ENCODE results near the gene PHB1.

PHB1 gene

GRCh38 chr17:49440581-49440980, 25.9 kb upstream of the PHB1 start:
- Histone ChIP-seq H3K27me3 (ENCODE audit: control insufficient read depth in 5 of 5, insufficient read depth in 4 of 5, low read length in 5 of 5) (peaks cover 13 to 48% (median 37%) of the 10 kb centered on the region in 5 donors), H3K9ac (ENCODE audit: low read length in 5 of 5) (no peak overlapping the region), H3K36me3 (ENCODE audit: control insufficient read depth in 5 of 5, insufficient read depth in 5 of 5, low read length in 5 of 5) (no peaks in the 10 kb centered on the region)

GRCh38 chr17:49439673-49440571, 25.2 kb upstream of the PHB1 start:
- H3K9ac ChIP-seq (ENCODE audit: low read length in 5 of 5) = no peak overlapping the region
- H3K4me3 ChIP-seq (ENCODE audit: low read depth in 1 of 5, low read length in 5 of 5) = no peak overlapping the region
- H3K27me3 ChIP-seq (ENCODE audit: control insufficient read depth in 5 of 5, insufficient read depth in 4 of 5, low read length in 5 of 5) = peaks cover 13 to 48% (median 33%) of the 10 kb centered on the region in 5 donors

More at GRCh38 chr17:49440581-49440980, 25.9 kb upstream of the PHB1 start:
- Histone ChIP-seq H3K4me1 (ENCODE audit: control insufficient read depth in 5 of 5, insufficient read depth in 5 of 5, low read length in 5 of 5) (peaks cover 0 to 2% (median 0%) of the 10 kb centered on the region in 5 donors), H3K4me3 (ENCODE audit: low read depth in 1 of 5, low read length in 5 of 5) (no peak overlapping the region), H3K9me3 (ENCODE audit: control insufficient read depth in 5 of 5, low read length in 5 of 5) (no peaks in the 10 kb centered on the region), H3K27ac (ENCODE audit: low read depth, low read length) (no peak overlapping the region)

DNA sequence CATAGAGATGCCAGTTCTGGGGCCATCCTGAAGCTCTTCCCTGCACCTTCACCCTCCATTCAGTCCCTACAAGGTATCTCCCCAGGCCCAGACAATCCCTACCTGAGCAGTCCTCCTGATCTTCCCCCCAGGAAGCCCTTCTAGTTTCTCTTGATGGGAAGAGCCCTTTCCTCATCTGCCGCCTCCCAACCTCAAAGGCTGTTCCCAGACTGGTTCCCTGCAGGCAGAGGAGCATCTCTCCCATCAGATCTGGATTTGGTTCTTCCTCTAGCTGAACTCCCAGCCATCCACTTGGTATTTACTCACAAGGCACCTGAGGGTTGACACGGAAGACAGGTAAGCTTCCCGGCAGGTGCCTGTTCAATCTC, 24.6 kb upstream of the PHB1 start:
- no peaks in the 10 kb centered on the region for H3K9me3 ChIP-seq (ENCODE audit: control insufficient read depth in 5 of 5, low read length in 5 of 5)
- no peak overlapping the region for H3K9ac ChIP-seq (ENCODE audit: low read length in 5 of 5)
- H3K36me3 ChIP-seq (ENCODE audit: control insufficient read depth in 5 of 5, insufficient read depth in 5 of 5, low read length in 5 of 5) = no peaks in the 10 kb centered on the region
- H3K27ac ChIP-seq (ENCODE audit: low read depth, low read length) = no peak overlapping the region
- H3K4me1 ChIP-seq (ENCODE audit: control insufficient read depth in 5 of 5, insufficient read depth in 5 of 5, low read length in 5 of 5) = peaks cover 0 to 2% (median 0%) of the 10 kb centered on the region in 5 donors
- H3K27me3 ChIP-seq (ENCODE audit: control insufficient read depth in 5 of 5, insufficient read depth in 4 of 5, low read length in 5 of 5) = peaks cover 13 to 48% (median 33%) of the 10 kb centered on the region in 5 donors
- no peak overlapping the region for H3K4me3 ChIP-seq (ENCODE audit: low read depth in 1 of 5, low read length in 5 of 5)

More at GRCh38 chr17:49439673-49440571, 25.2 kb upstream of the PHB1 start:
- Histone ChIP-seq H3K36me3 (ENCODE audit: control insufficient read depth in 5 of 5, insufficient read depth in 5 of 5, low read length in 5 of 5) (no peaks in the 10 kb centered on the region), H3K4me1 (ENCODE audit: control insufficient read depth in 5 of 5, insufficient read depth in 5 of 5, low read length in 5 of 5) (peaks cover 0 to 2% (median 0%) of the 10 kb centered on the region in 5 donors), H3K9me3 (ENCODE audit: control insufficient read depth in 5 of 5, low read length in 5 of 5) (no peaks in the 10 kb centered on the region), H3K27ac (ENCODE audit: low read depth, low read length) (no peak overlapping the region)

GRCh38 chr17:49438436-49439278, 24.0 kb upstream of the PHB1 start:
- H3K27me3 ChIP-seq (ENCODE audit: control insufficient read depth in 5 of 5, insufficient read depth in 4 of 5, low read length in 5 of 5) = peaks cover 11 to 45% (median 31%) of the 10 kb centered on the region in 5 donors
- H3K36me3 ChIP-seq (ENCODE audit: control insufficient read depth in 5 of 5, insufficient read depth in 5 of 5, low read length in 5 of 5) = no peaks in the 10 kb centered on the region
- no peak overlapping the region for H3K27ac ChIP-seq (ENCODE audit: low read depth, low read length)
- H3K9ac ChIP-seq (ENCODE audit: low read length in 5 of 5) = no peak overlapping the region
- H3K4me3 ChIP-seq (ENCODE audit: low read depth in 1 of 5, low read length in 5 of 5) = no peak overlapping the region
- peaks cover 0 to 2% (median 0%) of the 10 kb centered on the region in 5 donors for H3K4me1 ChIP-seq (ENCODE audit: control insufficient read depth in 5 of 5, insufficient read depth in 5 of 5, low read length in 5 of 5)
- no peaks in the 10 kb centered on the region for H3K9me3 ChIP-seq (ENCODE audit: control insufficient read depth in 5 of 5, low read length in 5 of 5)

- H3K4me3 ChIP-seq (ENCODE audit: low read depth in 1 of 5, low read length in 5 of 5) = no peak overlapping the region
- peaks cover 8 to 40% (median 27%) of the 10 kb centered on the region in 5 donors for H3K27me3 ChIP-seq (ENCODE audit: control insufficient read depth in 5 of 5, insufficient read depth in 4 of 5, low read length in 5 of 5)
- H3K4me1 ChIP-seq (ENCODE audit: control insufficient read depth in 5 of 5, insufficient read depth in 5 of 5, low read length in 5 of 5) = peaks cover 0 to 2% (median 0%) of the 10 kb centered on the region in 5 donors
- no peaks in the 10 kb centered on the region for H3K9me3 ChIP-seq (ENCODE audit: control insufficient read depth in 5 of 5, low read length in 5 of 5)
- no peaks in the 10 kb centered on the region for H3K36me3 ChIP-seq (ENCODE audit: control insufficient read depth in 5 of 5, insufficient read depth in 5 of 5, low read length in 5 of 5)
- H3K27ac ChIP-seq (ENCODE audit: low read depth, low read length) = no peak overlapping the region
- no peak overlapping the region for H3K9ac ChIP-seq (ENCODE audit: low read length in 5 of 5)
These were observed 23.2 kb upstream of the PHB1 start for GRCh38 chr17:49437696-49438435.

DNA sequence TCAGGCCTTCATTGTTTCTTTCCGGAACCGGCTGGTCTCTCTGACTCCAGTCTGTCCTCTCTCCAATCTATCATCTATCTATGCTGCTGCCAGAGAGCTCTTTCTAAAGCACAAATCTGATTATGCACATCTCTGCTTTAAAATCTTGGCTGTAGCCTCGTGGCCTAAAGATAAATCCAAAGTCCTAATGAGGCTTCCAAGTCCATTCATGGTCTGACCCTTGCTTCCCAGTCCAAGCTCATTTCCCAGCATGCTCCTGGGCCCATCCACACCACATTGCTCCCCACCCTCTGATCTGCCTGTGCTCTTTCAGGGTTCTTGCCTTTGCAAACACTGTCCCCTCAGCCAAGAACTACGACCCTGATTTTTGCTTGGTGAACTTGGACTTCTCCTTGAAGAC, 21.5 kb upstream of the PHB1 start:
- Histone ChIP-seq H3K4me1 (ENCODE audit: control insufficient read depth in 5 of 5, insufficient read depth in 5 of 5, low read length in 5 of 5) (peaks cover 0 to 2% (median 0%) of the 10 kb centered on the region in 5 donors), H3K27ac (ENCODE audit: low read depth, low read length) (no peak overlapping the region)

DNA sequence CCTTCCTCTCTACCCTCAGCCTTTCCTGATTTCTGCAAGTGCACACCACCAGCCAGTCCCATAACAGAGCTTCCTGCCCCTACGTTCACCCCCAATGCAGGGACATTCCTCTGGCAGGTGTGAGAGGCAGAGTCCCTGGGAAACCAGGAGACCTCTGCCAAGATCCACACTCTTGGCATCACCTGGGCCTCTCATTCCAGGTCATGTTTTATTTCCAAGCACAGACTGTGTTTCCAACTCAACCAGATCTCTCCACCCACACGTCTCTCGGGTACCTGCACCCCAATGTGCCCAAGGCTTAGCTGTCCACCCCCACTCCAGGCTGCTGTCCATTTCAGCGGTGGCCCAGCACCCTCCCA, 21.0 kb upstream of the PHB1 start:
- Histone ChIP-seq H3K4me1 (ENCODE audit: control insufficient read depth in 5 of 5, insufficient read depth in 5 of 5, low read length in 5 of 5) (peaks cover 0 to 2% (median 0%) of the 10 kb centered on the region in 5 donors), H3K9me3 (ENCODE audit: control insufficient read depth in 5 of 5, low read length in 5 of 5) (no peaks in the 10 kb centered on the region), H3K4me3 (ENCODE audit: low read depth in 1 of 5, low read length in 5 of 5) (no peak overlapping the region), H3K36me3 (ENCODE audit: control insufficient read depth in 5 of 5, insufficient read depth in 5 of 5, low read length in 5 of 5) (no peaks in the 10 kb centered on the region), H3K27ac (ENCODE audit: low read depth, low read length) (no peak overlapping the region), H3K27me3 (ENCODE audit: control insufficient read depth in 5 of 5, insufficient read depth in 4 of 5, low read length in 5 of 5) (peaks cover 8 to 27% (median 25%) of the 10 kb centered on the region in 5 donors), H3K9ac (ENCODE audit: low read length in 5 of 5) (no peak overlapping the region)

More for the DNA sequence above, 21.5 kb upstream of the PHB1 start:
- H3K27me3 ChIP-seq (ENCODE audit: control insufficient read depth in 5 of 5, insufficient read depth in 4 of 5, low read length in 5 of 5) = peaks cover 8 to 27% (median 25%) of the 10 kb centered on the region in 5 donors
- no peak overlapping the region for H3K4me3 ChIP-seq (ENCODE audit: low read depth in 1 of 5, low read length in 5 of 5)
- H3K9ac ChIP-seq (ENCODE audit: low read length in 5 of 5) = no peak overlapping the region
- no peaks in the 10 kb centered on the region for H3K36me3 ChIP-seq (ENCODE audit: control insufficient read depth in 5 of 5, insufficient read depth in 5 of 5, low read length in 5 of 5)
- H3K9me3 ChIP-seq (ENCODE audit: control insufficient read depth in 5 of 5, low read length in 5 of 5) = no peaks in the 10 kb centered on the region

DNA sequence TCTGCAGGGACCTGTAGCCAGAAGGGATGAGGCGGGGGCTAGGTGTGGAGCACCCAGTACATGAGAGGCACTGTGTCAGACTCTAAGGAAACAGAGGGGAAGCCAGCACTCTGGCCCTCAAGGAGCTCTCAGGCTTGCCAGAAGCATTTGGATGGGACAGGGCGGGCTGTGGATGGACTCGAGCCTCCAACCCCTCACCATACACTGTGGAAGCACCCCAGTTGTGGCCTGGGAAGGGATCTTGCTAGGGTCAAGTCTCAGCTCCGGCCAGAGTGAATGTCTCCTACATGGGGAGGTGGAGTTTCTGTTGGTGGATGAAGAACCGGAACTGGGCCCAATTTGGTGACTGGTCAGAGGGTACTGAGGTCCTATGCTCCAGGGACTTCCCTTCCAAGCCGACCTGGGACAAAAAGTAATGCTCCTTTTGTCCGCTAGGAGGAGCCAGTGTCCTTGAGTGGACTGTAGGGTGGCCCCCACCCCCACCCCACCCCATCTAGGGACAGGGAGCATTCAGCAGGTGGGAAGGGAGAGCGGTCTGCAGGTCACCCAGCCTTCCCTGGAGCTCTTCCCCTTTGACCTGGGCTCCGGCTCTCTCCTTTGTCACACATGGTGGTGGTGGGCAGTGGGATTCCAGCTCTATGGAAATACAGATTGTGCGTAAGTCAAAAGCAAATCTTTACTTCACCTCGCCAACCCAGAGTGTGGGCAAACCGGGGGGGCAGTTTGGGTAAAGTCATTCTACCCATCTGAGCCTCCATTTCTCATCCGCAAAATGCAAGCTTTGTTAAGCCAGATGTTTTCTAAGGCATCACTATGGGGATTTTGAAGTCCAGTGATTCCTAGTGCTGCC, 20.4 kb upstream of the PHB1 start:
- Histone ChIP-seq H3K36me3 (ENCODE audit: control insufficient read depth in 5 of 5, insufficient read depth in 5 of 5, low read length in 5 of 5) (no peaks in the 10 kb centered on the region), H3K9me3 (ENCODE audit: control insufficient read depth in 5 of 5, low read length in 5 of 5) (no peaks in the 10 kb centered on the region), H3K4me3 (ENCODE audit: low read depth in 1 of 5, low read length in 5 of 5) (no peak overlapping the region), H3K27ac (ENCODE audit: low read depth, low read length) (no peak overlapping the region), H3K9ac (ENCODE audit: low read length in 5 of 5) (no peak overlapping the region), H3K4me1 (ENCODE audit: control insufficient read depth in 5 of 5, insufficient read depth in 5 of 5, low read length in 5 of 5) (peaks cover 0 to 2% (median 0%) of the 10 kb centered on the region in 5 donors), H3K27me3 (ENCODE audit: control insufficient read depth in 5 of 5, insufficient read depth in 4 of 5, low read length in 5 of 5) (peaks cover 8 to 24% (median 22%) of the 10 kb centered on the region in 5 donors)
